Activated CD4-positive, alpha-beta T cell treated with anti-CD3 and anti-CD28 coated beads, Interleukin-10, Interleukin-2, amounts not matched to agents 100 ng/mL and 50 ng/mL, durations not matched to agents 16 hours and 8 hours (primary cell): ENCODE results near the gene ANGPTL2.

Source experiments
- DNase-seq: peaks from one replicate; pipeline ENCODE4 v3.0.0-alpha.2; 2020

The ANGPTL2 gene

GRCh38 chr9:127067603-127068220 is 54.7 kb downstream of the ANGPTL2 start:
- no peak for DNase-seq

- DNase-seq: no peak
Measured at GRCh38 chr9:127066851-127067136, 55.6 kb downstream of the ANGPTL2 start.

GRCh38 chr9:127066060-127066850 is 56.2 kb downstream of the ANGPTL2 start:
- DNase-seq: no peak

- DNase-seq: no peak
Measured at GRCh38 chr9:127065592-127065991, 56.8 kb downstream of the ANGPTL2 start.

GRCh38 chr9:127064335-127064734 is 58.1 kb downstream of the ANGPTL2 start:
- DNase-seq: no peak

GRCh38 chr9:127061411-127061810 is 61.0 kb downstream of the ANGPTL2 start:
- DNase-seq: no peak

GRCh38 chr9:127059765-127060361 is 62.6 kb downstream of the ANGPTL2 start:
- no peak for DNase-seq

- peak; percentile 21 for DNase-seq
Measured at GRCh38 chr9:127059030-127059429, 63.4 kb downstream of the ANGPTL2 start.

- no peak for DNase-seq
Measured at GRCh38 chr9:127058645-127059021, 63.8 kb downstream of the ANGPTL2 start.

GRCh38 chr9:127058011-127058644 is 64.3 kb downstream of the ANGPTL2 start:
- no peak for DNase-seq

- no peak for DNase-seq
Measured at GRCh38 chr9:127056446-127056845, 66.0 kb downstream of the ANGPTL2 start.

- no peak for DNase-seq
Measured at GRCh38 chr9:127055745-127056402, 66.6 kb downstream of the ANGPTL2 start.

GRCh38 chr9:127053960-127054359 is 68.5 kb downstream of the ANGPTL2 start:
- no peak for DNase-seq

- DNase-seq: no peak
Measured at GRCh38 chr9:127053057-127053821, 69.2 kb downstream of the ANGPTL2 start.

GRCh38 chr9:127051881-127052595 is 70.4 kb downstream of the ANGPTL2 start:
- no peak for DNase-seq

GRCh38 chr9:127050591-127051001 is 71.8 kb downstream of the ANGPTL2 start:
- no peak for DNase-seq

GRCh38 chr9:127050152-127050551 is 72.3 kb downstream of the ANGPTL2 start:
- DNase-seq: no peak

- no peak for DNase-seq
Measured at GRCh38 chr9:127049581-127049980, 72.9 kb downstream of the ANGPTL2 start.

GRCh38 chr9:127049044-127049443 is 73.4 kb downstream of the ANGPTL2 start:
- DNase-seq: peak; percentile 88

GRCh38 chr9:127047971-127048370 is 74.5 kb downstream of the ANGPTL2 start:
- no peak for DNase-seq

- no peak for DNase-seq
Measured at GRCh38 chr9:127045148-127045547, 77.3 kb downstream of the ANGPTL2 start.

- no peak for DNase-seq
Measured at GRCh38 chr9:127039492-127039891, 82.9 kb downstream of the ANGPTL2 start.
